ENCODE data around the gene CNIH2.
"Not testable (repeated sequence)": the region's sequence is repeated elsewhere in the genome, so short reads cannot be mapped to it uniquely, and the experiment has no call there.

Gene CNIH2

GRCh38 chr11:66293777-66294625, 16.0 kb downstream of the CNIH2 start:
- CTCF ChIA-PET: no interaction called here
- no peak for DNase-seq
- H3K36me3 Mint-ChIP-seq: no peaks in the 10 kb centered on the region
- H3K4me3 Mint-ChIP-seq: no peak overlapping the region
- H3K9me3 Mint-ChIP-seq: no peaks in the 10 kb centered on the region
- H3K27ac Mint-ChIP-seq: no peak overlapping the region
- peaks cover 28% of the 10 kb centered on the region for H3K4me1 Mint-ChIP-seq
- peaks cover 74% of the 10 kb centered on the region for H3K27me3 Mint-ChIP-seq

- no peaks in the 10 kb centered on the region for H3K36me3 Mint-ChIP-seq
- no peaks in the 10 kb centered on the region for H3K9me3 Mint-ChIP-seq
- peaks cover 20% of the 10 kb centered on the region for H3K4me1 Mint-ChIP-seq
- no peak overlapping the region for H3K27ac Mint-ChIP-seq
- CTCF ChIA-PET: no interaction called here
- H3K4me3 Mint-ChIP-seq: no peak overlapping the region
- DNase-seq: no peak
- H3K27me3 Mint-ChIP-seq: peaks cover 64% of the 10 kb centered on the region
Observed at GRCh38 chr11:66294626-66295620, 16.9 kb downstream of the CNIH2 start.

- no peak for DNase-seq
- Mint-ChIP-seq H3K4me1 (peaks cover 3% of the 10 kb centered on the region), H3K36me3 (no peaks in the 10 kb centered on the region), H3K9me3 (no peaks in the 10 kb centered on the region), H3K27me3 (peaks cover 45% of the 10 kb centered on the region), H3K4me3 (no peak overlapping the region), H3K27ac (no peak overlapping the region)
- CTCF ChIA-PET: interaction anchor here (0.6 kb wide), 1 partner anchor 75 kb away, joined by 4 read pairs; no protein-coding TSS in a partner anchor
Observed at GRCh38 chr11:66297610-66298009, 19.6 kb downstream of the CNIH2 start.

GRCh38 chr11:66299186-66299585, 21.2 kb downstream of the CNIH2 start:
- Mint-ChIP-seq H3K9me3 (no peaks in the 10 kb centered on the region), H3K36me3 (no peaks in the 10 kb centered on the region), H3K4me1 (no peaks in the 10 kb centered on the region), H3K4me3 (no peak overlapping the region), H3K27me3 (peaks cover 29% of the 10 kb centered on the region), H3K27ac (no peak overlapping the region)
- DNase-seq: no peak
- CTCF ChIA-PET: no interaction called here

- Mint-ChIP-seq H3K27me3 (peaks cover 7% of the 10 kb centered on the region), H3K4me3 (no peak overlapping the region), H3K36me3 (no peaks in the 10 kb centered on the region), H3K9me3 (no peaks in the 10 kb centered on the region), H3K27ac (no peak overlapping the region), H3K4me1 (no peaks in the 10 kb centered on the region)
- no peak for DNase-seq
- CTCF ChIA-PET: interaction anchor here (0.9 to 2.6 kb wide), 2 partner anchors 9 to 11 kb away, joined by 3 to 14 read pairs; partner anchors contain the start of gene TMEM151A
Observed at GRCh38 chr11:66302656-66303055, 24.7 kb downstream of the CNIH2 start.

GRCh38 chr11:66309475-66309874, 31.5 kb downstream of the CNIH2 start:
- Mint-ChIP-seq H3K4me1 (peaks cover 20% of the 10 kb centered on the region), H3K4me3 (no peak overlapping the region), H3K9me3 (no peaks in the 10 kb centered on the region), H3K36me3 (no peaks in the 10 kb centered on the region), H3K27me3 (peaks cover 15% of the 10 kb centered on the region), H3K27ac (no peak overlapping the region)
- DNase-seq: no peak
- CTCF ChIA-PET: interaction anchor here (0.6 to 6.6 kb wide), 4 partner anchors 20 to 129 kb away, joined by 3 to 80 read pairs (median 6); partner anchors contain the start of genes MRPL11 and RIN1

- DNase-seq: no peak
- CTCF ChIA-PET: interaction anchor here (1.2 to 6.6 kb wide), 5 partner anchors 16 to 78 kb away, joined by 3 to 80 read pairs (median 15); partner anchors contain the start of gene RIN1
- H3K27me3 Mint-ChIP-seq: peaks cover 21% of the 10 kb centered on the region
- H3K36me3 Mint-ChIP-seq: peaks cover 2% of the 10 kb centered on the region
- peaks cover 28% of the 10 kb centered on the region for H3K4me1 Mint-ChIP-seq
- no peak overlapping the region for H3K4me3 Mint-ChIP-seq
- H3K9me3 Mint-ChIP-seq: no peaks in the 10 kb centered on the region
- H3K27ac Mint-ChIP-seq: no peak overlapping the region
Observed at GRCh38 chr11:66310324-66310723, 32.3 kb downstream of the CNIH2 start.

- H3K4me3 Mint-ChIP-seq, H3K9me3 Mint-ChIP-seq, H3K36me3 Mint-ChIP-seq, DNase-seq: not testable (repeated sequence)
- peak overlapping the region; percentile 3 for H3K27ac Mint-ChIP-seq
- H3K27me3 Mint-ChIP-seq: peaks cover 24% of the 10 kb centered on the region
- peaks cover 34% of the 10 kb centered on the region for H3K4me1 Mint-ChIP-seq
- CTCF ChIA-PET: interaction anchor here (0.7 to 6.6 kb wide), 26 partner anchors 9 to 110 kb away, joined by 3 to 80 read pairs (median 4); partner anchors contain the start of genes B4GAT1, BRMS1, NPAS4 and RIN1
Observed at GRCh38 chr11:66310803-66311440, 32.9 kb downstream of the CNIH2 start.

GRCh38 chr11:66311470-66311964, 33.5 kb downstream of the CNIH2 start:
- H3K36me3 Mint-ChIP-seq: peaks cover 4% of the 10 kb centered on the region
- CTCF ChIA-PET: interaction anchor here (0.7 to 6.6 kb wide), 26 partner anchors 10 to 110 kb away, joined by 3 to 80 read pairs (median 4); partner anchors contain the start of genes B4GAT1, BRMS1, NPAS4 and RIN1
- no peak for DNase-seq
- H3K9me3 Mint-ChIP-seq: no peaks in the 10 kb centered on the region
- peak overlapping the region; percentile 100 for H3K27ac Mint-ChIP-seq
- H3K4me3 Mint-ChIP-seq: peak overlapping the region; percentile 85
- peaks cover 38% of the 10 kb centered on the region for H3K4me1 Mint-ChIP-seq
- peaks cover 24% of the 10 kb centered on the region for H3K27me3 Mint-ChIP-seq

GRCh38 chr11:66311965-66312548, 34.1 kb downstream of the CNIH2 start:
- CTCF ChIA-PET: interaction anchor here (0.7 to 6.6 kb wide), 29 partner anchors 10 to 109 kb away, joined by 3 to 80 read pairs (median 4); partner anchors contain the start of genes B4GAT1, BRMS1, NPAS4 and RIN1
- Mint-ChIP-seq H3K9me3 (no peaks in the 10 kb centered on the region), H3K27me3 (peaks cover 24% of the 10 kb centered on the region), H3K27ac (peak overlapping the region; percentile 100), H3K36me3 (peaks cover 4% of the 10 kb centered on the region), H3K4me3 (peak overlapping the region; percentile 85), H3K4me1 (peaks cover 39% of the 10 kb centered on the region)
- peak; percentile 98 for DNase-seq

- H3K36me3 Mint-ChIP-seq: peaks cover 4% of the 10 kb centered on the region
- CTCF ChIA-PET: interaction anchor here (0.9 to 6.6 kb wide), 15 partner anchors 9 to 109 kb away, joined by 3 to 80 read pairs (median 9); partner anchors contain the start of genes B4GAT1, BRMS1, NPAS4 and RIN1
- peaks cover 46% of the 10 kb centered on the region for H3K4me1 Mint-ChIP-seq
Observed at GRCh38 chr11:66312549-66313320, 34.8 kb downstream of the CNIH2 start.

More at GRCh38 chr11:66312549-66313320, 34.8 kb downstream of the CNIH2 start:
- H3K27ac Mint-ChIP-seq: peak overlapping the region; percentile 100
- peaks cover 19% of the 10 kb centered on the region for H3K27me3 Mint-ChIP-seq
- no peaks in the 10 kb centered on the region for H3K9me3 Mint-ChIP-seq
- DNase-seq: peak; percentile 100
- peak overlapping the region; percentile 85 for H3K4me3 Mint-ChIP-seq

Measured in activated naive CD4-positive, alpha-beta T cell treated with anti-CD3 and anti-CD28 coated beads, Interleukin-2, amount 10 ng/mL, durations not matched to agents 7 days and 5 days (primary cell).